HG03108 (cell line): ENCODE results near the gene DIP2C.
"Not testable (repeated sequence)": the region's sequence is repeated elsewhere in the genome, so short reads cannot be mapped to it uniquely, and the experiment has no call there.

ENCODE experiments used
- ATAC-seq: cut with Tn5 transposase; IDR thresholded peaks from one replicate; pipeline ENCODE4 v1.9.1; 2021; ENCODE audit warnings: moderate library complexity; ENCODE audit not compliant: unreplicated experiment

DIP2C gene

GRCh38 chr10:488933-489215 lies 200.6 kb downstream of the DIP2C start:
- no peak for ATAC-seq

GRCh38 chr10:488081-488932 lies 201.2 kb downstream of the DIP2C start:
- no peak for ATAC-seq

GRCh38 chr10:486666-487322 lies 202.7 kb downstream of the DIP2C start:
- no peak for ATAC-seq

DNA sequence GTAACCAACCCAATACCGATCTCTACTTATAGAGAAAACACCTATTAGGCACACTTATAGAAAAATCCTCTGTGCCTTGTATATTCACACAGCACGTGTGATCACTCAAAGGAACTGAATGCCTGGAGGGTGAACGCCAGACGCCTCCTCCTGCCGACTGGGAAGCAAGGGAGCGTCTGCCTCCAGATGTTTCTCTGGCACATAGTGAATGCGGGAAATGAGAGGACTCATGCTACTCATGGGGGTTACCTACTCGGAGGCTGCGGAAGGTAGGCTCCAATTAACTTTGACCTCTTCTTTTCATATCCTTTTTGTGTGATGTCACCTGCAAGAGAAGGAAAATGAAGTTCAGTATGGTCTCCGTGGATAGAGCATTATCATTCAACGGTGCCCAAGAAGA lies 203.3 kb downstream of the DIP2C start:
- ATAC-seq: no peak

DNA sequence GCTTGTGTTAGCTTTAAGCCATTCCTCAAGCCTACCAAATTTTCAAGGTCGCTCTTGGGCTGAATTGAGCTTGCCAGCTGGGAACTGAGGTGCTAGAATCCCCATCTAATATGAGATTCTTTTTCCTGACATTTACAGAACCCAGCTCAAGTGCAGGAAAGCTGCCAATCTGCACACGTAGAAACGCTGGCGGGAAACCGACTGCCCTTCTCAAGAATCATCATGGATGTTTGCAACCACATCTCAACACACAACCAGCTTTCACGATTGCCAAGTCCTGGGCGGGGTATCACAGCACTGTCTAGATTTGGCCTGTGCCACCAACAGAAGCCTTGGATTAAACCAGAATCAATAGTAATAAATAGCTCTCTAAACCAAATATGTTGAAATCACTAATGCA lies 203.7 kb downstream of the DIP2C start:
- no peak for ATAC-seq

DNA sequence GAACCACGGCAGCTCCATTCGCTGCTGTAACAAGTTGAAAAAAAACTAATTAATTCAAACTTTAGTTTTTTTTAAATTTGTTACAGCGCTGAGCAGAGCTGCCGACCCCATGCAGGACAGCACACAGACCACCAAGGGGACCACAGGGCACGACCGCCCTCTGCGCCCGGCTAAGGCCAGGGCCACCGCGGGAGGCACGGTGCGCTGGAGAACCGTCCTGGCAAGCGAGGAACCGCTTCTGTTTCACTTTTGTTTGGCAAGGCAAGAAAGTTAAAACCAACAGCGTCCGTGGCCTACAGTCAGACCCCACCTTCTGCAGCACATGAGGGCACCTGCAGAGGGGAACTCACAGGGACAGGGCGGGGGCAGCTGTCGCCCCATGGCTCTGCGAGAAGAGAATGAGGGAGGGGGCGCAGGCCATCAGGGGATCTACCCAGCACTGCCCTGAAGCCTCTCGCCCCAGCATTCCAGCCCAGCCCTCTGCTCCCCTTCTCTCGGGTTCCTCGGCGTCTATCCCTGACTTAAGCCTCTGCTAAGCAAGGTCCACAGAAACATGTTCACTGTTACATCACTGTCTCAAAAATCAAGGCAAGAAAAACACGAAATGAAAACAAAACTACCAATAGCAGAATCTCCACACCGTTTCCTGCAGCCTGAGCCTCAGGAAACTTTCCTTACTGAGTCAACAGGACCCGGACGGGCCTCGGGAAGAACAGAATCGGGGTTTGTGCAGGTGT lies 204.4 kb downstream of the DIP2C start:
- ATAC-seq: no peak

DNA sequence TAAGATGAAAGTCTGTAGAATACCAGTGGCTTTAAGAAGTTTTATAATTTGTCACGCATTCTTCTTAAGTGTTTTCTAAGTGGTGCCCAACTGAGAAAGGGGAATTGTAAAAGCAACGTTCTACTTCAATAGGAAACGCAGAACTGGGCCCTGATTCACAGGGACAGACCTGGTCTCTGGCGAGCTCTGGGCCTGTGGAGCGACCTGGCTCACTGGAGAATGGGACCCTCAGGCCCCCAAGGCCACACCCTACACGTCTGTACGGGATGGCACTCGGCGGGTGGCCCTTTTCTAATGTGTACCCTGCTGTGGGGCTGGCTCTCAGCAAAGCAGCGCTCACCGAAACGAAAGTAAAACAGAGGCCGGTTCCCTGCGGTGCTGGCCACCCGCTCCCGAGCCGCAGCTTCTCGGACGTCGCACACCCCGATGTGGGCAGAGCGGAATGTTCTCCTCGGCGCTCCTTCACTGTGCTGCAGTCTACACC lies 205.0 kb downstream of the DIP2C start:
- ATAC-seq: no peak

DNA sequence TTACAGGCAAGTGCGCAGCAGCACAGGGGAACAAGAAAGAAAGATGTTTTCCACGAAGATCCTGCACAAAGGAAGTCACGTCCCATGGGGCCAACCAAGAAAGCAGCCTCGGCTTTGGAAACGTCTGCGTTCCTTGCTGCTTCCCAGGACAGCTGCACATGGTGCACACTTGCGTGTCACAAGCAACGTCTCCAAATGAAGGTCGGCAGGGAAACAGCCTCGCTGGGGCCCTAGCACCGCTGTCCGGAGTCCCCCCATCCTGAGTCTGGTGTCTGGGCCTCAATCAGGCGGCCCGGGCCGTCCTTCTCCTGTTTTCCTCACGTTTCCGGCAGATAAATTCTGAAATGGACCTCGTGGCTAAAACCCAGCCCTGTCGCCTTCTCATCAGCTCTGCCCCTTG lies 206.2 kb downstream of the DIP2C start:
- no peak for ATAC-seq

GRCh38 chr10:482848-483247 lies 206.6 kb downstream of the DIP2C start:
- ATAC-seq: no peak

DNA sequence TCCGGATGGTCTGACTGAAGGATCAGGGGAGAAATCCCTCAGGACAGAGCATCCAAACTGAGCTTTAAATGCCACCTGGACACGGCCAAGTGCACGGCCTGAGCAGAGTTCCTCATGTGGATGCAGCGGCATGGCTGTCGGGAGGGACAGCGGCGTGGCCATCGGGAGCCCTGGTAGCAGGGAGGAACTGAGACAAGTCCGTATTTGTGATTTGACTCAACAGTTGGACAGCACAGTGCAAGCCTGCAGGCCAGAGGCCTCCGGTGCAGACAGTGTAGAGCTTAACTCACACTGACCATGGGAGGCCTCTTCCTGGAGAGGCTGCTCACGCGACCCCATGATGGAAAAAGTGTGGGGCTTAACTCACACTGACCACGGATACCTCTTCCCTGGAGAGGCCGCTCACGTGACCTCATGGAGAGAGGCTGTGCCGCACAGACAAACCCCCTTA lies 207.4 kb downstream of the DIP2C start:
- no peak for ATAC-seq

DNA sequence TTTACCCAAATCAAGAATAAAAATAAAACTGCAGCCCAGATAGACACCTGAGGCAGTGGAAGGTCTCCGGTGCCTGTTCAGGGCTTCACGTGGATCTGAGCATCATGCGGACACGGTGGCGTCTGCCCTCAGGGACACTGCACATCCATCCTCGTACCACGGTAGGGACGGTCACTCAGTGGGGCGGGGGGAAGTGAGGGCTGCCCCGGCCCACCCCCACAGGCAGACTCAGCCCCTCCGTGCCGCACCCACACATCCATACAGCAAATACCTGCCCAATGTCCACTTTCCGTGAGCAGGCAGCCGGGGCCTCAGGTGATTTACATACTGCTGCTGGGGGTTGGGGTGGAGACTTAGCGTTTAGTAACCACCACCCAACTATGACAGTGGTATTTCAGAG lies 207.8 kb downstream of the DIP2C start:
- ATAC-seq: no peak

DNA sequence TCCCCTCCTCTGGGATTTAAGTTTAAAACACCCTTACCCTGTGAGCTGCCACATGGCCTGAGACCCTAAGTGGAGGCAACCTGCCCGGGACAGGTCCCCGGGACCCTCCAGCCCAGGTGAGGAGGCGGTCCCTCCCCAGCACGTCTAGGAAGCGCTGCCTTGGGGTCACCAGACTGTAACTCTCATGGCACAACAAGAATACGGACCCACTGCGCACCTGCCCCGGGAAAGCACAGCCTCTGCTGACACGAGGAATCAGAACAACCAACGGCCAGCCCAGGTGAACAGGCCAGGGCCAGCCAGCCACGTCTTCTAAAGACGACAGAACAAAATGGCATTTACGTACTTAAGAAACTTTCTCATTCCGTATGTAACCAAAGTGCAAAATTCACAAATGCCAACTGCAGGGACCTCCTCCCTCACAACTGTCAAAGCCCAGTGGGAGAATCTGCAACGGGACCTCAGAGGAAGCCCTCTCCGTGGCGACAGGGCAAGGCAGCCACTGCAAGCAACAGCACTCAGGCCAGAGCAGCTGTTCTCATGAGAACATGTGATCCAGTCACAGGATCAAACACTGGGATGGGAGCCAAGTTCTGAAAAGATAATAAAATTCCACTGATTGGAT lies 208.4 kb downstream of the DIP2C start:
- ATAC-seq: no peak

DNA sequence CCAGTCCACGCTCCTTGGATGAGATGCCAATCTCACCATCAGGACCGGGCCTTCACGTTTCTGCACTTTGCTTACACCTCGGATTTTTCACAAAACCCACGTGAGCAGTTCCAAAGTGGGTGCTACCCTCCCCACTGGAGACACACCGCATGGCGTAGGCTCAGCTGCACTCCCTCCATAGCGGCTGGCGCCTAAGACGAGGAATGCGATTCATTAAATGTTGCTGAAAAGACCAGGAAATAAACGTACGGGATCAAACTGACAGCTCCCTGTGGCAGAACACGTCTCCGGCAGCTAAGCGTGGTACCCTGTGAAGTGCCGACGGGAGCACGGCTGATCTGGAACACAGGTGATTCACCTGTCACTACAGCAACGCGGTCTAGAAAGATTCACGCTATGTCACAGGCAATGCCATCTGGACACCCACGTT lies 209.0 kb downstream of the DIP2C start:
- no peak for ATAC-seq

GRCh38 chr10:479706-480497 lies 209.6 kb downstream of the DIP2C start:
- not testable (repeated sequence) for ATAC-seq

DNA sequence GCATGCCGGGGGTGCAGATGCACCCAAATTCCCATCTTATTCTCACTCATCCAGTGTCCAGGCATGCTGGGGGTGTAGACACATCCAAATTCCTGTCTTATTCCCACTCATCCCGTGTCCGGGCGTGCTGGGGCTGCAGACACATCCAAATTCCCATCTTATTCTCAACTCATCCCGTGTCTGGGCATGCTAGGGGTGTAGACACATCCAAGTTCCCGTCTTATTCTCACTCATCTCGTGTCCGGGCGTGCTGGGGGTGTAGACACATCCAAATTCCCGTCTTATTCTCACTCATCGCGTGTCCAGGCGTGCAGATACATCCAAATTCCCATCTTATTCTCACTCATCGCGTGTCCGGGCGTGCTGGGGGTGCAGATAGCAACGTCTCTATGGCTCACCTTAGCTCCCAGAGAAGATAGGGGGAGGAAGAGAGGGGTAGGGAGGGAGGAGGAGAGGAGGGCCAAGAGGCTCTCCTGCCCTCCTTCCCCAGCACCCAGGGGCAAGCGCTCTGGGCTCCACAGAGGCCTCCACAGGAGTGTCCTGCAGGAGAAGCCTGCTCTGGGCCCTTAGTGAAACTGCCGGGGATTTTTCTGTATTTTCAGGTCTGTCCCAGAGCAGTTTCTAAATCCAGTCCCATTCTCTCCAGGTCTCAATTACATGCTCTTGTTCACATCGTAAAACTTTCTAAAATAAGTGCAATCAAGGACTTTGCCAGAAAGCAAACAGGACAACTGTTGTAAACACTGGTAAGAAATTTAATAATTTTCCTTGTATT lies 210.8 kb downstream of the DIP2C start:
- ATAC-seq: no peak

DNA sequence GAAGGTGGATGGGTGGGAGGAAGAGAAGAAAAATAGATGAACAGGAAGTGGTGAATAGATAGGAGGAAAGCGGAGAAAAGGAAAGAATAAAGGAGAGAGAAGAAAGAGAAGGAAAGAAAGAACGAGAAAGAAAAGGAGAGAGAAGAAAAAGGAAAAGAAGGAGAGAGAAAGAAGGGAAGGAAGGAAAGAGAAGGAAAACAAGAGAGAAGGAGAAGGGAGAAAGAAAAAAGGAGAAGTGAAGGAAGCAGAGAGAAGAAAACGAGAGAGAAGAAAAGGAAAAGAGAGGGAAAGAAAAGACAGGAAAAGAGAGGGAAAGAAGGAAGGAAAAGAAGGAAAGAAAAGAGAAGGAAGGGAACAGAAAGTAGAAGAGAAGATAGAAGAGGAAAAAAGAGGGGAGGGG lies 211.8 kb downstream of the DIP2C start:
- ATAC-seq: no peak

GRCh38 chr10:476455-476780 lies 213.1 kb downstream of the DIP2C start:
- ATAC-seq: no peak

GRCh38 chr10:475709-476454 lies 213.6 kb downstream of the DIP2C start:
- ATAC-seq: no peak

DNA sequence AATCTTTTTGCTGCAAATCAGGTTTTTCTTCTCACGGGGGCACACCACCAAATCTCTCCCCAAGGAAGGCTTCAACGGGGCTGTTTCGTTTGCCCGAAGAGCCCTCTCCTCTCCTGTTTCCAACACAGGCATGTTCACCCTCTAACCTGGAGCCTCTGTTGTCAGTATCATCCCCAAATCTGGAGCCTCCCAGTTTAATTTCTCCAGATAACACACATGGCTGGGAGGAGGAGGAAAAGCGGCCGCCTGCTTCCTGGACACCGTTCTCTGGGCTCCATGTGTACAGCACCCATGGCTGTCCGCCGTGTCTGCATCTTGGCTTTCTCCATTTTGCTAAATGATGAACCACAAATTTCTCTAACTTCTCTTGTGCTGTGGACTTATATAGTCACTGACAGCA lies 214.5 kb downstream of the DIP2C start:
- ATAC-seq: no peak
